Tibial nerve (tissue), 4 donors: ENCODE results near the gene DBX1. TPM values are rescaled to one million over a fixed set of nuclear protein-coding genes. Genes with fewer than 3 reads are reported as not detected.

Experiments
- DNase-seq, 2 donors: peaks; one replicate each; pipeline ENCODE4 v3.0.0-alpha.2; 2019; ENCODE audit warnings: low spot score in 2 of 2
- H3K27ac ChIP-seq, 4 donors: fragments of 200-600 bp; sonication (generic) in 3 of 4; one replicate each; pipeline ENCODE4 v1.5.1; 2017 to 2019; ENCODE audit warnings: mild to moderate bottlenecking in 1 of 4
- H3K27me3 ChIP-seq, 2 donors: fragments of 200-600 bp; sonication (generic) in 1 of 2; one replicate each; pipeline versions ENCODE4 v1.5.1 to v1.6.0; 2017 to 2019
- H3K36me3 ChIP-seq, 3 donors: fragments of 200-600 bp; sonication (generic); one replicate each; pipeline ENCODE4 v1.5.1; 2018 to 2019
- H3K4me1 ChIP-seq, 4 donors: fragments of 200-600 bp; sonication (generic) in 3 of 4; one replicate each; pipeline ENCODE4 v1.5.1; 2017 to 2019
- H3K4me3 ChIP-seq, 4 donors: fragments of 200-600 bp; sonication (generic) in 3 of 4; one replicate each; pipeline ENCODE4 v1.5.1; 2017 to 2019; ENCODE audit warnings: mild to moderate bottlenecking in 1 of 4, moderate library complexity in 1 of 4
- H3K9me3 ChIP-seq, 4 donors: fragments of 200-600 bp; sonication (generic) in 3 of 4; one replicate each; pipeline ENCODE4 v1.5.1; 2017 to 2019
- CTCF ChIP-seq, 5 experiments: fragments of 200-600 bp in 3 of 5; fragments of 450-650 bp in 2 of 5; sonication (generic) in 3 of 5; IDR thresholded peaks; one replicate each; pipeline ENCODE4 v1.5.1; 2016 to 2019; ENCODE audit warnings: antibody characterized with exemption in 5 of 5, mild to moderate bottlenecking in 3 of 5, moderate library complexity in 2 of 5
- EP300 ChIP-seq, 2 donors: sonication (generic); formaldehyde crosslinking; IDR thresholded peaks; one replicate each; pipeline ENCODE4 v1.6.1; 2017; ENCODE audit warnings: antibody characterized with exemption in 2 of 2, mild to moderate bottlenecking in 1 of 2
- POLR2A ChIP-seq, 2 donors: fragments of 450-650 bp; IDR thresholded peaks; one replicate each; pipeline ENCODE4 v1.6.1; 2017; ENCODE audit warnings: antibody characterized with exemption in 2 of 2, mild to moderate bottlenecking in 2 of 2, moderate library complexity in 2 of 2
- WGBS, 2 donors: methylation state at CpG; one replicate each; pipeline ENCODE4 v1.1.5; 2018; 5-methylcytosine and 5-hydroxymethylcytosine counted together
- total RNA-seq, 4 donors: library from RNA; depleted of rRNA; stranded (reverse); fragments of >200 nt; gene quantifications; one replicate each; pipeline ENCODE4 v1.1.0, GENCODE V29; 2016

DBX1 gene
- total RNA-seq, 4 donors from 2014 or later = not detected

DNA sequence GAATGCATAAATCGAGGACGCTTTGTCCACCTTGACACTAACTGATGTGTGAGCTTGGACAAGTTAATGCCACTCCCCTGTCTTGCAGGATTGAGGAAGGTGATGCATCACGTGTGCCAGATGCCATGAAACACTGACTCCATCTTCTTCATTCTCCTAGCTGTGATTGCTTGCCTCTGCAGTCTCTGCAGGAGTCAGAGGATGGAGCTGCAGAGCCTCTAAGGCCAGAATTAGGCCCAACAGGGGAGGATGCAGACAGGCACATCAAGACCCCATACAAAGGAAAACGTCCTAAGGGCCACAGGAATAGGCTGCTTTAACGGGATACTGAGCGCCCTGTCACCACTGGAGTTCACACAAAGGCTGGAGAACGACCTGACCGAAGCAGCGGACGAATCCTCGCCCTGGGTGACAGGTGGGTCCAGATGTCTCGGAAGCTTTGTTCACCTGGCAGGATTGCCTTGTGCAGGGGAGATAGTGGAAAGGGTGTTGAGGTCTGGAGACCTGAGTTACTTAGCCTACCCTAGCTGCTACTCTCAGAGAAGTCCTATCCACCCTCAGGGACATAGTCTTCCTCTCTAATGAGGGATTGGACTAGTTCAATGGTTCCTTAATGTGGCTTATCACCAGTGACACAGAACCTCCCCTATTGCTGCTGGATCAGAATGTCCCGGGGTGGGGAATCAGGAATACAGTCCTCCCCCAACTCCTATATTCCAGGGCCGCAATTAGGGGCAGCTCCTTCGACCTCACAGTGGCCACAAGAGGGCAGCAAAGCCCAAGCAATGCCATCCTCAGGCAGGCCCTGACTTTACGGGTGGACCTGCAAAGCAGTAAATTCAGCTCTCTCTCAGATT lies 32.4 kb downstream of the DBX1 start:
- H3K27ac ChIP-seq = no peak overlapping the region
- H3K4me1 ChIP-seq = peaks cover 0 to 11% (median 0%) of the 10 kb centered on the region in 4 donors
- H3K4me3 ChIP-seq = no peak overlapping the region
- no peaks in the 10 kb centered on the region for H3K36me3 ChIP-seq
- TF ChIP-seq POLR2A (IDR thresholded peaks at IDR 0.05) (no peak), CTCF (IDR thresholded peaks at IDR 0.05) (peak; percentile 69 to 85 (median 82))
- H3K9me3 ChIP-seq = no peaks in the 10 kb centered on the region
- H3K27me3 ChIP-seq = no peaks in the 10 kb centered on the region
- peak; percentile 49 to 83 for DNase-seq
- WGBS, 2 donors = 61 to 66% methylated on average over 15 to 16 of the region's 16 CpGs

DNA sequence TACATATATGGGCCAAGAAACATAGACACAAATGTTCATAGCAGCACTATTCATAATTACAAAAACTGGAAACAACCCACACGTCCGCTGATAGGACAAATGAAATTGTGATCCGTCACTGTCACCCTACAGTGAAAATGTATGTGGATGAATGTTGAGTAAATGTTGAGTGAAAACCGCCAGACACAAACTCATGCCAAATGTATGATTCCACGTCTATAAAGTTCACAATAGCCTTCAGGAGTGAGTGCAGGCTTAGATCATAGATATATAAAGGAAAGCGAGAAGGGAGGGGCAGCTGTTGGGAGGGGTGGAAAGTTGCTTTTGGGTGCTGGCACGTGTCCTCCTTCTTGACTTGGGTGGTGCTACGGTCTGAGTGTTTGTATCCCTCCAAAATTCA lies 33.6 kb downstream of the DBX1 start:
- H3K27ac ChIP-seq = no peak overlapping the region
- H3K4me1 ChIP-seq = peaks cover 0 to under 1% (median 0%) of the 10 kb centered on the region in 4 donors
- no peaks in the 10 kb centered on the region for H3K36me3 ChIP-seq
- H3K9me3 ChIP-seq = no peaks in the 10 kb centered on the region
- no peak for DNase-seq
- no peaks in the 10 kb centered on the region for H3K27me3 ChIP-seq
- TF ChIP-seq EP300 (IDR thresholded peaks at IDR 0.05) (no peak), POLR2A (IDR thresholded peaks at IDR 0.05) (no peak), CTCF (IDR thresholded peaks at IDR 0.05) (no peak)
- 77 to 78% methylated on average over 8 of the region's 8 CpGs for WGBS, 2 donors
- H3K4me3 ChIP-seq = no peak overlapping the region

GRCh38 chr11:20125927-20126326 lies 34.3 kb downstream of the DBX1 start:
- H3K27ac ChIP-seq = no peak overlapping the region

DNA sequence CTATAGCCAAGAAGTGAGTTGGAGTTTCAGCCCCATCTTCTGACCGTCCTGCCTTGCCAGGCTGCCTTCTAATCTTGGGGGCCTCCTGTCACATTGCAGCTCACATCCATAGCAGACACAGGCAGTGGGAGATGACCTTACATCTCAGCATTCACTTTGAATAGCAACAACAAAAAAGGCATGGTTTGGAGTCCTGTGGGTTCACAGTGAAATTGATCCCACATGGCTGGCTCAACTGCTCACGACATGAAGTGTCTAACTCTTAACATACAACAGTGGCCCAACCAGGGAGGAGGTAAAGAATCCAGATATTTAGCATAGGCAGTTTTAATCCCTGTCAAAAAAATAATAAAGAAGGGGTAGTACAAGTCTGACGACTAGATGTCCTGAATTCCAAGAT lies 38.1 kb downstream of the DBX1 start:
- no peak overlapping the region for H3K27ac ChIP-seq
- H3K9me3 ChIP-seq = no peaks in the 10 kb centered on the region
- TF ChIP-seq CTCF (IDR thresholded peaks at IDR 0.05) (no peak), POLR2A (IDR thresholded peaks at IDR 0.05) (no peak), EP300 (IDR thresholded peaks at IDR 0.05) (no peak)
- 70 to 73% methylated on average over 3 of the region's 3 CpGs for WGBS, 2 donors
- H3K4me1 ChIP-seq = no peaks in the 10 kb centered on the region
- no peaks in the 10 kb centered on the region for H3K27me3 ChIP-seq
- H3K4me3 ChIP-seq = no peak overlapping the region
- H3K36me3 ChIP-seq = peaks cover 0 to 31% (median 3%) of the 10 kb centered on the region in 3 donors
- no peak for DNase-seq

More at GRCh38 chr11:20125927-20126326, 34.3 kb downstream of the DBX1 start:
- no peaks in the 10 kb centered on the region for H3K36me3 ChIP-seq
- no peak for TF ChIP-seq EP300 (IDR thresholded peaks at IDR 0.05)
- H3K4me3 ChIP-seq = no peak overlapping the region
- no peaks in the 10 kb centered on the region for H3K4me1 ChIP-seq
- no peaks in the 10 kb centered on the region for H3K9me3 ChIP-seq
- H3K27me3 ChIP-seq = no peaks in the 10 kb centered on the region
- 73 to 79% methylated on average over 6 of the region's 6 CpGs for WGBS, 2 donors
- DNase-seq = no peak

- 94 to 95% methylated on average over 7 of the region's 7 CpGs for WGBS, 2 donors
- no peaks in the 10 kb centered on the region for H3K9me3 ChIP-seq
- DNase-seq = no peak
- no peaks in the 10 kb centered on the region for H3K4me1 ChIP-seq
- no peak overlapping the region for H3K27ac ChIP-seq
- peaks cover 0 to 49% (median 3%) of the 10 kb centered on the region in 3 donors for H3K36me3 ChIP-seq
- TF ChIP-seq CTCF (IDR thresholded peaks at IDR 0.05) (no peak), EP300 (IDR thresholded peaks at IDR 0.05) (no peak), POLR2A (IDR thresholded peaks at IDR 0.05) (no peak)
- no peaks in the 10 kb centered on the region for H3K27me3 ChIP-seq
- H3K4me3 ChIP-seq = no peak overlapping the region
Observed at GRCh38 chr11:20120134-20120925, 39.9 kb downstream of the DBX1 start.
